Measurements from ENCODE around the gene SNCG.

SNCG gene

GRCh38 chr10:86942441-86943315 is 15.7 kb upstream of the SNCG start:
- Histone ChIP-seq H3K27me3 (replicated peaks; ENCODE audit: insufficient read depth, low read length) (no peaks in the 10 kb centered on the region), H3K4me1 (ENCODE audit: low read length) (no peaks in the 10 kb centered on the region), H3K9me3 (replicated peaks; ENCODE audit: insufficient read depth, low read length) (no peaks in the 10 kb centered on the region), H3F3A (ENCODE audit: insufficient read depth, low read length) (no peaks in the 10 kb centered on the region), H3K79me2 (ENCODE audit: low read length) (no peaks in the 10 kb centered on the region), H3K9me2 (replicated peaks; ENCODE audit: insufficient read depth, low read length) (no peaks in the 10 kb centered on the region), H3K9ac (ENCODE audit: low read length) (no peak overlapping the region), H3K4me2 (ENCODE audit: low read depth, low read length) (no peak overlapping the region), H2AFZ (ENCODE audit: low read length) (no peak overlapping the region), H3K36me3 (replicated peaks; ENCODE audit: insufficient read depth, low read length) (no peaks in the 10 kb centered on the region), H4K20me1 (ENCODE audit: insufficient read depth, low read length) (no peaks in the 10 kb centered on the region), H3K4me3 (ENCODE audit: low read length) (no peak overlapping the region), H3K27ac (ENCODE audit: low read length) (no peak overlapping the region)
- DNase-seq, result no peak
- TF ChIP-seq CTCF (IDR thresholded peaks at IDR 0.05; ENCODE audit: low read length) (no peak), EZH2 (optimal IDR thresholded peaks at IDR 0.05; ENCODE audit: low read depth, low read length) (no peak), EZH2phosphoT487 (IDR thresholded peaks at IDR 0.05; ENCODE audit: low read length) (no peak)

DNA sequence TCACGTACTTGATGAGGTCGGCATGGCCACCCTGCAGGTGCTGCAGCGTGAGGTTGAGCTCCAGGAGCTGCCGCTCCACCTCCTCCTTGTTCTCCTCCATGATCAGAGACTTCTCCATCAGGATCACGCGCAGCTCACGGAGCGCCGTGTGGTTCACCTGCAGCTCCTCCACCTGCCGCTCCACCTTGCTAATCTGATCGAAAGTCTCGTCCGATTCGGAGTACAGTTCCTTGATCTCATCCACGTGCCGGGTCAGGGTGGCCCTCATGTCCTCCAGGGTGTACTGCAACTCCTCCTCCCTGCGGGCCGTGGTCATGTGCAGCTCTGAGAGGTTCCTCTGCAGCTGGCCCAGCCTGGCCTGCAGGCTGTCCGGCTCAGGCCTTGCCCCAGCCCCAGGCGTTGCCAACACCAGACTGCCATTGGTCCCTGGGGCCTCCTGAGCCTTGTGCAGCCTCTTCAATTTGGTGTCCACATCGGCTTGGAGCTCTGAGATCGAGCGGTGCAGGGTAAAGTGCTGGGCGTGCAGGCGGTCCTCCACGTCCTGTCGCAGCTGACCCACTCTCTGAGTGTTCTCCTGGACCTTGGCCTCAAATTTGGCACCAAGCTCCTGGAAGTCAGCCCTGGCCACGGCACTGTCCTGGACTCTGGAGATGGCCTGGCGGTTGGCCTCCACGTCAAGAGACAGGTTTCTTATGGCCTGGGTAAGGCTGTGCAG is 14.9 kb upstream of the SNCG start:
- Histone ChIP-seq H3F3A (ENCODE audit: insufficient read depth, low read length) (no peaks in the 10 kb centered on the region), H3K4me2 (ENCODE audit: low read depth, low read length) (no peak overlapping the region), H3K27ac (ENCODE audit: low read length) (no peak overlapping the region), H3K36me3 (replicated peaks; ENCODE audit: insufficient read depth, low read length) (no peaks in the 10 kb centered on the region), H3K9ac (ENCODE audit: low read length) (no peak overlapping the region), H3K4me1 (ENCODE audit: low read length) (no peaks in the 10 kb centered on the region), H2AFZ (ENCODE audit: low read length) (no peak overlapping the region), H3K4me3 (ENCODE audit: low read length) (no peak overlapping the region), H4K20me1 (ENCODE audit: insufficient read depth, low read length) (no peaks in the 10 kb centered on the region), H3K79me2 (ENCODE audit: low read length) (no peaks in the 10 kb centered on the region), H3K9me2 (replicated peaks; ENCODE audit: insufficient read depth, low read length) (no peaks in the 10 kb centered on the region), H3K27me3 (replicated peaks; ENCODE audit: insufficient read depth, low read length) (no peaks in the 10 kb centered on the region), H3K9me3 (replicated peaks; ENCODE audit: insufficient read depth, low read length) (no peaks in the 10 kb centered on the region)
- TF ChIP-seq EZH2 (optimal IDR thresholded peaks at IDR 0.05; ENCODE audit: low read depth, low read length) (no peak), CTCF (IDR thresholded peaks at IDR 0.05; ENCODE audit: low read length) (no peak), EZH2phosphoT487 (IDR thresholded peaks at IDR 0.05; ENCODE audit: low read length) (no peak)
- no peak for DNase-seq

DNA sequence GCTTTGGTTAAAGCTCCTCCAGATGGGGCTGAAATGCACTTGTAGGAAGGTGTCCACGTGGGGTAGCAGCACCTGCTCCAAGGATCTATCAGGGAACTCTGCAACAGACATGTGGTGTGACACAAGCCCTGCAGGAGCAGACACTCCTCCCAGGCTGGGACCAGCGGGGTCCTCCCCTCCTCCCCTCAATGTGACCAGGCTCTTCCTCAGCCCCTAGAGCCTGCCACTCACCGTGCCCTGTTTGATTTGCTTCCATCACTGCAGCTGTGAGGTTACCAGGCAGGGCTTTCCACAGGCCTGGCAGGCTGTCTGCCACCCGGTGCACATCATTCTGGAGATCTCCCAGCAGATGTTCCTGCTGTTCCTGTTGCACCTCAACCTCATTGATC is 14.4 kb upstream of the SNCG start:
- no peak overlapping the region for H3K4me2 ChIP-seq (ENCODE audit: low read depth, low read length)
- no peak overlapping the region for H3K27ac ChIP-seq (ENCODE audit: low read length)
- no peak overlapping the region for H2AFZ ChIP-seq (ENCODE audit: low read length)

More for the DNA sequence above, 14.4 kb upstream of the SNCG start:
- no peaks in the 10 kb centered on the region for H3K36me3 ChIP-seq (replicated peaks; ENCODE audit: insufficient read depth, low read length)
- no peaks in the 10 kb centered on the region for H3F3A ChIP-seq (ENCODE audit: insufficient read depth, low read length)
- no peaks in the 10 kb centered on the region for H4K20me1 ChIP-seq (ENCODE audit: insufficient read depth, low read length)
- H3K27me3 ChIP-seq (replicated peaks; ENCODE audit: insufficient read depth, low read length), result no peaks in the 10 kb centered on the region
- no peaks in the 10 kb centered on the region for H3K9me3 ChIP-seq (replicated peaks; ENCODE audit: insufficient read depth, low read length)
- H3K4me3 ChIP-seq (ENCODE audit: low read length), result no peak overlapping the region
- H3K9ac ChIP-seq (ENCODE audit: low read length), result no peak overlapping the region
- DNase-seq, result no peak
- no peaks in the 10 kb centered on the region for H3K4me1 ChIP-seq (ENCODE audit: low read length)
- no peaks in the 10 kb centered on the region for H3K79me2 ChIP-seq (ENCODE audit: low read length)
- TF ChIP-seq EZH2 (optimal IDR thresholded peaks at IDR 0.05; ENCODE audit: low read depth, low read length) (no peak), CTCF (IDR thresholded peaks at IDR 0.05; ENCODE audit: low read length) (no peak), EZH2phosphoT487 (IDR thresholded peaks at IDR 0.05; ENCODE audit: low read length) (no peak)
- H3K9me2 ChIP-seq (replicated peaks; ENCODE audit: insufficient read depth, low read length), result no peaks in the 10 kb centered on the region

All from MM.1S (cell line).